Activated CD8-positive, alpha-beta T cell treated with anti-CD3 and anti-CD28 coated beads for 36 hours (primary cell): Measurements from ENCODE around the gene PRSS35. TPM values are rescaled to one million over a fixed set of nuclear protein-coding genes. Genes with fewer than 3 reads are reported as not detected.

Source experiments
- ATAC-seq: fragments of 200-7000 bp; cut with Tn5 transposase; one replicate; pipeline ENCODE4 v1.10.0; 2021; ENCODE audit warnings: mild to moderate bottlenecking, moderate library complexity
- CTCF ChIA-PET: fragments of 350-600 bp; sonication (Branson Sonifier 250); formaldehyde crosslinking; loops from one replicate; lab custom pipeline; 2021; ENCODE audit warnings: antibody characterized with exemption; lab: Charles Lee
- POLR2A ChIA-PET: fragments of 350-600 bp; sonication (Branson Sonifier 250); formaldehyde crosslinking; loops from one replicate; lab custom pipeline; 2021; ENCODE audit warnings: antibody characterized with exemption; lab: Charles Lee
- DNase-seq: peaks from one replicate; pipeline ENCODE4 v3.0.0-alpha.2; 2020
- H3K27ac Mint-ChIP-seq: one replicate; pipeline ENCODE4 v1.8.0; 2021; ENCODE audit warnings: mild to moderate bottlenecking, mixed read lengths
- H3K27me3 Mint-ChIP-seq: one replicate; pipeline ENCODE4 v1.8.0; 2021; ENCODE audit warnings: mixed read lengths
- H3K36me3 Mint-ChIP-seq: one replicate; pipeline ENCODE4 v1.8.0; 2021; ENCODE audit warnings: low read depth, mixed read lengths
- H3K4me1 Mint-ChIP-seq: one replicate; pipeline ENCODE4 v1.8.0; 2021; ENCODE audit warnings: low read depth, mixed read lengths
- H3K4me3 Mint-ChIP-seq: one replicate; pipeline ENCODE4 v1.8.0; 2021; ENCODE audit warnings: mild to moderate bottlenecking, moderate library complexity, mixed read lengths
- H3K9me3 Mint-ChIP-seq: one replicate; pipeline ENCODE4 v1.8.0; 2021; ENCODE audit warnings: mixed read lengths
- intact Hi-C: fragments of 100-400 bp; cut with micrococcal nuclease; formaldehyde crosslinking; loops from one replicate; pipeline ENCODE4 v1.10.0; 2022
- total RNA-seq, 2 experiments: library from RNA; stranded (reverse); gene quantifications; one replicate each; pipeline ENCODE4 v1.2.3, GENCODE V29; 2021
- TF ChIP-seq, protein P1 (sequence below): fragments of 200-600 bp; IDR thresholded peaks from one replicate; pipeline ENCODE4 v1.8.0; 2022; ENCODE audit warnings: antibody characterized with exemption, mild to moderate bottlenecking

The PRSS35 gene
- total RNA-seq, 2 experiments from 2014 or later: not detected

DNA sequence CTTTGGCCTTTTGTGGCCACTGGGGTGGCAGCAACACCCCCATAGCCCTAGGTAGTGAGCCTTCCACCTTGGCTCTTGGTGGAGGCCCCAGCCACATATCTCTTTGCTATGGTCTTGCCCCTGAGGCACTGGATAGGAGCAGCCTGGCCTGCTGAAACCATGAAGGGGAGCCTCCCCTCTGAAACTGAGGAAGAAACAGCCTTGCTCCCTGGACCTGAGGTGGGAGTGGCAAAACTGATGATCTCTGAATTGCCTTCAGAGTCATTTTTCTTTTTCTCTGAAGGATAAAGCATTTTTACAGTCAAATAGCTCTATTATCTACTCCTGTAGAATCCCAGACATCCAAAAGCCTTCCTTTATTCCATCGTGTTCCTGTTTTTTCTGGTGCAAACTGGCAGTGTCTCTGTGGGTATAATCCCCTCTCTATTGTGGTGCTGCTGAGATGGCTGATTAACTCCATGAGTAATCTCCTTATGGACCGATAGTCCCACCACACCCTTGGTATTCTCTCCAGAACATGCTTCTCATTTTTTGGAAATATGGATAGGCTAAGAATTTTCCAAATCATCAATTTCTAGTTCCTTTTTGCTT is 22.0 kb upstream of the PRSS35 start:
- Mint-ChIP-seq H3K4me1 (no peaks in the 10 kb centered on the region), H3K36me3 (no peaks in the 10 kb centered on the region), H3K27me3 (peaks cover 3% of the 10 kb centered on the region), H3K4me3 (no peak overlapping the region), H3K27ac (no peak overlapping the region), H3K9me3 (no peaks in the 10 kb centered on the region)
- no peak for ATAC-seq
- CTCF ChIA-PET: no interaction called here
- POLR2A ChIA-PET: no interaction called here
- TF ChIP-seq, protein P1, sequence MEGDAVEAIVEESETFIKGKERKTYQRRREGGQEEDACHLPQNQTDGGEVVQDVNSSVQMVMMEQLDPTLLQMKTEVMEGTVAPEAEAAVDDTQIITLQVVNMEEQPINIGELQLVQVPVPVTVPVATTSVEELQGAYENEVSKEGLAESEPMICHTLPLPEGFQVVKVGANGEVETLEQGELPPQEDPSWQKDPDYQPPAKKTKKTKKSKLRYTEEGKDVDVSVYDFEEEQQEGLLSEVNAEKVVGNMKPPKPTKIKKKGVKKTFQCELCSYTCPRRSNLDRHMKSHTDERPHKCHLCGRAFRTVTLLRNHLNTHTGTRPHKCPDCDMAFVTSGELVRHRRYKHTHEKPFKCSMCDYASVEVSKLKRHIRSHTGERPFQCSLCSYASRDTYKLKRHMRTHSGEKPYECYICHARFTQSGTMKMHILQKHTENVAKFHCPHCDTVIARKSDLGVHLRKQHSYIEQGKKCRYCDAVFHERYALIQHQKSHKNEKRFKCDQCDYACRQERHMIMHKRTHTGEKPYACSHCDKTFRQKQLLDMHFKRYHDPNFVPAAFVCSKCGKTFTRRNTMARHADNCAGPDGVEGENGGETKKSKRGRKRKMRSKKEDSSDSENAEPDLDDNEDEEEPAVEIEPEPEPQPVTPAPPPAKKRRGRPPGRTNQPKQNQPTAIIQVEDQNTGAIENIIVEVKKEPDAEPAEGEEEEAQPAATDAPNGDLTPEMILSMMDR: no peak
- DNase-seq: no peak
- intact Hi-C loops: no loop called here

DNA sequence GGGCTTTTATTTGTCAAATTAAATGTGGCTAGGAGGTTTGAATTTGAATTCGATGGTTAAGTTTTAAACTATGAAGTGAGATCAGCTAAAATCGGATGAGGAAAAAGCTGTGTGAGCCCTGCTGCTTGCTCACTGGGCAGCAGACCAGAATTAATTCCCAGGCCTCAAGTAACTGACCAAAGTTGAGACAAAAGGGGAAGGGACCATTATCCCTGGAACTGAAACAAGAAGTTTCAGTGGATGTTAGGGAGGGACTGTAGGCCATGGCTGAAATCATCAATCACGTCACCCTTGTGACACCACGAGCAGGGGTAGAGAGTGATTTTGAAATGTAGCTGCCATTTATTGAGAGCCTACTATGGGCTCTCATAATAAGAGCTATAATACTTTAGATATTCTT is 7.0 kb upstream of the PRSS35 start:
- intact Hi-C loops: no loop called here
- Mint-ChIP-seq H3K4me3 (no peak overlapping the region), H3K27ac (no peak overlapping the region), H3K27me3 (no peaks in the 10 kb centered on the region), H3K4me1 (no peaks in the 10 kb centered on the region), H3K9me3 (peaks cover 2% of the 10 kb centered on the region), H3K36me3 (no peaks in the 10 kb centered on the region)
- TF ChIP-seq, protein P1: no peak
- POLR2A ChIA-PET: no interaction called here
- CTCF ChIA-PET: interaction anchor here (1.2 to 3.4 kb wide), 2 partner anchors 9 to 31 kb away, joined by 3 to 25 read pairs; no protein-coding TSS in a partner anchor
- DNase-seq (no peak), ATAC-seq (no peak)

- CTCF ChIA-PET: interaction anchor here (9.9 kb wide), 1 partner anchor 288 kb away, joined by 156 read pairs; no protein-coding TSS in a partner anchor
- H3K4me3 Mint-ChIP-seq: no peak overlapping the region
Observed at GRCh38 chr6:83509441-83509840, 2.9 kb upstream of the PRSS35 start.

DNA sequence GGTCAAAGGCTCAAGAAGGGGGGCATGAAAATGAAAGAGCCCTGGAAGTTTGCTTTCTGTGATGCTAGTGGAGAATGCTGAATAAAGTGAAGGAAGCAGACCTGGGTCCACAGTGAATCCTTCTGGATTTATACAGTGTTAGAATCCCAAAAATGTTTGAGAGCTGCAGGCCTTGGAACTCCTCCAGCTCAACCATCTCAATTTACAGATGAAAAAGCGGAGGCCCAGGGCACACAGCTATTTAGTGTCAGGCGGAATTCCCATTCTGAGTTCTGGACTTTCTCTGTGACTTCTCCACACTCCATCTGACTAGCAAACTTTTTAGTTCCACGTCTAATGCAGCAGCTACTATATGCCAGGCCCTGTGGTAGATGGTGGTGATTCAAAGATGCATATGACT is 1.5 kb upstream of the PRSS35 start:
- ChIA-PET CTCF (interaction anchor here (1.4 to 9.9 kb wide), 4 partner anchors 25 to 444 kb away, joined by 3 to 156 read pairs (median 39); partner anchors contain the start of genes DOP1A and UBE3D), POLR2A (no interaction called here)
- TF ChIP-seq, protein P1: no peak
- Mint-ChIP-seq H3K4me1 (peaks cover 6% of the 10 kb centered on the region), H3K27me3 (peaks cover 17% of the 10 kb centered on the region), H3K27ac (no peak overlapping the region), H3K9me3 (no peaks in the 10 kb centered on the region), H3K4me3 (no peak overlapping the region), H3K36me3 (no peaks in the 10 kb centered on the region)
- intact Hi-C loops: loop anchor here (5.0 kb wide), 1 partner anchor 438 kb away; no protein-coding TSS in a partner anchor
- DNase-seq (no peak), ATAC-seq (no peak)

More at GRCh38 chr6:83509441-83509840, 2.9 kb upstream of the PRSS35 start:
- POLR2A ChIA-PET: no interaction called here
- TF ChIP-seq, protein P1: no peak
- no peaks in the 10 kb centered on the region for H3K36me3 Mint-ChIP-seq
- peaks cover 17% of the 10 kb centered on the region for H3K27me3 Mint-ChIP-seq
- H3K27ac Mint-ChIP-seq: no peak overlapping the region
- H3K4me1 Mint-ChIP-seq: peaks cover 6% of the 10 kb centered on the region
- H3K9me3 Mint-ChIP-seq: no peaks in the 10 kb centered on the region
- DNase-seq (no peak), ATAC-seq (no peak)
- intact Hi-C loops: no loop called here

DNA sequence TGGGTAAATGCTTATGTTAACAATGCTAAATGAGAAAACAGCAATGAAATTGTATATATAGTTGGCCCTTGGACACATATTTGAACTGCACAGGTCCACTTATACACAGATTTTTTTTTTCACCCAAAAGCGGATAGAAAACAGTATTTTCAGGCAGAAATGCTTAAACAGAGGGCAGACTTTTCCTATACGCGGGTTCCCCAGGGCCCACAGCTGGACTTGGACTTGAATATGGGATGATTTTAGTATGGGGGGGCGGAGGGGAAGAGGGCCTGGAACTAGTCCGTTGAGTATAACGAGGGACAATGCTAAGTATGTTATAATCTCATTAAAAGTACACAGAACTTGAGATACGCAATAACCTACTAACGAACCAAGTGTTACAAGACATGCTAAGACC is 1.1 kb upstream of the PRSS35 start:
- H3K27ac Mint-ChIP-seq: no peak overlapping the region
- ChIA-PET CTCF (interaction anchor here (1.1 to 9.9 kb wide), 6 partner anchors 25 to 444 kb away, joined by 3 to 156 read pairs (median 19); partner anchors contain the start of genes DOP1A and UBE3D), POLR2A (no interaction called here)
- no peak for ATAC-seq
- no peaks in the 10 kb centered on the region for H3K36me3 Mint-ChIP-seq
- TF ChIP-seq, protein P1: no peak
- no peak for DNase-seq
- no peak overlapping the region for H3K4me3 Mint-ChIP-seq
- intact Hi-C loops: loop anchor here (5.0 kb wide), 1 partner anchor 439 kb away; no protein-coding TSS in a partner anchor
- peaks cover 6% of the 10 kb centered on the region for H3K4me1 Mint-ChIP-seq
- H3K27me3 Mint-ChIP-seq: peaks cover 18% of the 10 kb centered on the region
- no peaks in the 10 kb centered on the region for H3K9me3 Mint-ChIP-seq
